ENCODE results near the gene SPARC.
"Not testable (repeated sequence)": the region's sequence is repeated elsewhere in the genome, so short reads cannot be mapped to it uniquely, and the experiment has no call there.

Gene SPARC, protein sequence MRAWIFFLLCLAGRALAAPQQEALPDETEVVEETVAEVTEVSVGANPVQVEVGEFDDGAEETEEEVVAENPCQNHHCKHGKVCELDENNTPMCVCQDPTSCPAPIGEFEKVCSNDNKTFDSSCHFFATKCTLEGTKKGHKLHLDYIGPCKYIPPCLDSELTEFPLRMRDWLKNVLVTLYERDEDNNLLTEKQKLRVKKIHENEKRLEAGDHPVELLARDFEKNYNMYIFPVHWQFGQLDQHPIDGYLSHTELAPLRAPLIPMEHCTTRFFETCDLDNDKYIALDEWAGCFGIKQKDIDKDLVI

DNA sequence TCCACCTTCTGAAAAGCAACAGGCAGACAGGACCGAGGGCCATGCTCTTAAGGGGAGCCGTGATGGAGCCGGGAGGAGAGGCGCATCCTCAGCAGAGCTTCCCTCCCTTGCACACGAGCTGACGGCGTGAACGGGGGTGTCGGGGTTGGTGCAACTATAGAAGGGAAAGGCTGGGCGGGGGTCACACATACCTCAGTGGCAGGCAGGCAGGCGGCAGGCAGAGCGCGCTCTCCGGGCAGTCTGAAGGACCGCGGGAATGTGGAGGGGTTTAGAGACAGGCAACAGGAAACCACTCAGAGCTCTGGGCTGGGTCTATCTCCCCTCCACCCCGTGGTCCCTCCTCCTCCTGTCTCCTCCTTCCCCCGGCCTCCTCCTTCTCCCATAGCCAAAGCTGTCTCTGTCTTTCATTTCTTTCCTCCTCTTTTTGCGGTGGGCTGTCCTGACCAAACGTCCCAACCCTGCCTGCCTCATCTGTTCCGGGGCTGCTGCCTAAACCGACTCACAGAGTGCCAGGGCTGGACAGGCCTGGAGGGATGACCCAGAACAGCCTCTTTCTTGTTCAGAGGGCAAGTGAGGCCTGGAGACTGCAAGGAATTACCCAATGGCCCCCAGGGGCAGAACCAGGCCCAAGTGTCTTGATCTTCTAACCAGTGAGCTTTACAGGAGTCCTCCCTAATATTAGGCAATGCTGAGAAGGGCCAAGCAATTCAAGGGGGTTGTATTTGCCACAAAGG, at the start of gene SPARC:
TSS of gene SPARC (minus strand) at position 242 of the 734 bp plus-strand sequence. CDS start 10,727 bp downstream, outside the sequence.
- DNase-seq: no peak

DNA sequence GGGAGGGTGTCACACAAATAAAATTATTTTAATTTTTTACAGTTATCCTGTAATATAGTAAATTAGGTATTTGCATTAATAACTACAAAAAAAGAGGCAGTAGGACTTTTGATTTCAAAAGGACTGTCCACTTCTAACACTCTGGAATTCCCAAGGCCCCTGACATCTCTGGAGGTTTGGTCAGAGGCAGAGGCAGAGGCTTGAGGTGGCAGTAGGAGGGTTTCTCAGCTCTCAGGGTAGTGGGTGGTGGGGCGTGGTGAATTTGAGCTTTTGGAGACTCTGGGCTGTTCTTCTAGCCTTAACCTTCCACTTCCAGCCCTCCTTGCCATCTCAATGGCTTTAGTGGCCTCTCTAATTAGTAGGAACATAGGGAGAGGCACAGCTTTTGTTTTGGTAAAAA, 48.9 kb upstream of the SPARC start:
- DNase-seq: no peak

DNA sequence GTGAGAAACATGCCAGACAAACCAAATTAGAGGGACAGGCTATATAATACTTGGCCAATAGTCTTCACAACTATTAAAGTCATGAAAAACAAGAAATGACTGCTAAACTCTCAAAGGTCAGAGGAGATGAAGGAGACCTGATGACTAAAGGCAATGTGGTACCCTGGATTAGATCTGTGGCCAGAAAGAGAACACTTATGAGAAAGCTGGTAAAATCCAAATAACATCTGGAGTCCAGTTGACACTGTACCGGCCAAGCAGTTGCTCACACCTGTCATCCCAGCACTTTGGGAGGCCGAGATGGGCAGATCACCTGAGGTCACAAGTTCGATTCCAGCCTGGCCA, 47.3 kb upstream of the SPARC start:
- no peak for DNase-seq

DNA sequence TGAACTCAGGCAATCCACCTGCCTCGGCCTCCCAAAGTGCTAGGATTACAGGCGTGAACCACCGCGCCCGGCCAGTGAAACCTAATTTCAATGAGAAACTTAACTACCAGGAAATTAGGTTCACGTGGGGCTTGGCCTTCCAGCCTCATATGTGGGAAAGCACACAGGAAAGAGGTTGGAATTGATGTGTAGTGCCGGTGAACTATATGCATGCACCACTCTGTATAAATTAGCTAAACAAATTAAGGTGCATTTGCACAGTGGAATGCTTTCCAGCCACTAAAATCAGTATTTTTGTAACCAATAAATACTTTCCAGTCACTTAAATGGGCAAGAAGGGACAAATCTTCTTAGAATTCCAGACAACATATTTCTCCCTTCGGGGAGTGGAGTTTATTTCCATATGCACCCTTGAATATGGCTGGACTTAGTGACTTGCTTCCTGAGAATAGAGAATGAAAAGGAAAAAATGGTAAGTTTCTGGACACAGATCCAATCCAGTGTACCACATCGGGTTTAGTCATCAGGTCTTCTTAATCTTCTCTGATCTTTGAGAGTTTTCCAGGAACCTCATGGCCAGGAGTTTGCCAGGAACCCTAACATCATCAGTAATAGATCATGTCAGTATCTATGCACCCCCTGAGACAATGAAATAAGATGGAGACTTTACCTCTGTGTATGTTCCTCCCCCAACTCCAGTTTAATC, 46.8 kb upstream of the SPARC start:
- no peak for DNase-seq

DNA sequence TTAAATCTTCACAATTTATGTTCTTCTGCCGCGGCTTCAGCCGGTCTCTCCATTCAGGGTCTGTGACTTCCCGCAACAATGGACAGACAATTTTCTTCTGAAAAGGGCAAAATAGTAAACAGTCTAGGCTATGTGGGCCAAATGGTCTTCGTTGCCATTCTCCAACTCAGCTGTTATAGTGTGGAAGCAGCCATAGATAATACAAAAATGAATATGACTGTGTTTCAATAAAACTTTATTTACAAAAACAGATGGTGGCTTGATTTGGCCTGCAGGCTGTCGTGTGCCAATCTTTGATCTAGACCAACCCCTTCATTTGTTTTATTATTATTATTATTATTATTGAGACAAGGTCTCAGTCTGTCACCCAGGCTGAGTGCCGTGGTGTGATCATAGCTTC, 43.7 kb upstream of the SPARC start:
- no peak for DNase-seq

DNA sequence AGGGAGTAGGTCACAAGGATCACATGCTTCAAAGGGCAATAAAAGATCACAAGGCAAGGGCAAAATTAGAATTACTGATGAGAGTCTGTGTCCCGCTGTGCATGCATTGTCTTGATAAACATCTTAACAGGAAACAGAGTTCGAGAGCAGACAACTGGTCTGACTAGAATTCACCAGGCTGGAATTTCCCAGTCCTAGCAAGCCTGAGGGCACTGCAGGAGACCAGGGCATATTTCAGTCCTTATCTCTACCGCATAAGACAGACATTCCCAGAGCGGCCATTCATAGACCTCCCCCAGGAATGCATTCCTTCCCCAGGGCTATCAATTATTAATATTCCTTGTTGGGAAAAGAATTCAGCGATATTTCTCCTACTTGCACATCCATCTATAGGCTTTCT, 42.9 kb upstream of the SPARC start:
- not testable (repeated sequence) for DNase-seq

DNA sequence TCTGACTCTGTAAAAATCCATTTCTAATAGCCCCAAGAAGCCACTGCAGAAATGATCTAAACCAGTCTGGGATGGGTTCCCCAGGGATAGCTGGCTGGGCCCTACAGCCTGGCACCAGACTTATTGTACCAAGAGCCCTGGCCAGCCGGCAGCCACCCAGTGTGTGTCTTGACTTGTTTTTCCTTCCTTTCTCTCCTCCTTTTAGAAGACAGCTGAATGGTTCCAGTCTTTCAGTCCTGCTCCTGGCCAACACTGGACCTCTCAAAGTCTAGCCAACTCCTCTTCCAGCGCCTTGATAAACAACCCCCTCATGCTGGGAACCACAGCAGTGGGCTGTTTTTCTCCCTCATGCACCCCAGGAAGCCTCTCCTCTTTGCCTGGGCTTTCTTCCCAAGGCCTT, 37.6 kb upstream of the SPARC start:
- no peak for DNase-seq

DNA sequence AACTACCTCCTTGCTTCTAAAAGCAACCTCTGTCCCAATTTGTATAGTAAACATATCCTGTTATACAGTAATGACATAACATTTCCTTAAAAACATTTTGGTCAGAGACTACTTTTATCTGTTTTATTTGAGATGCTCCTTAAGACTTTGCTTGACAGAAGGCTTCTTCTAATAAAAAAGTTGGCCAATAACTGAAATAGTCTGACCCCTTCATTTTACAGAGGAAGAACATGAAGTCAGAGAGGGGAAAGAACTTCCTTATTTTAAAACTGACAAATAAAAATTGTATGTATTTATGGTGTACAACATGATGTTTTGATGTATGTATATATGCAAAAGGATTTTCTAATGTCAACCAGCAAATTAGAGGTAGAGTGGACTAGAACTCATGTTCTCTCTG, 35.8 kb upstream of the SPARC start:
- no peak for DNase-seq

DNA sequence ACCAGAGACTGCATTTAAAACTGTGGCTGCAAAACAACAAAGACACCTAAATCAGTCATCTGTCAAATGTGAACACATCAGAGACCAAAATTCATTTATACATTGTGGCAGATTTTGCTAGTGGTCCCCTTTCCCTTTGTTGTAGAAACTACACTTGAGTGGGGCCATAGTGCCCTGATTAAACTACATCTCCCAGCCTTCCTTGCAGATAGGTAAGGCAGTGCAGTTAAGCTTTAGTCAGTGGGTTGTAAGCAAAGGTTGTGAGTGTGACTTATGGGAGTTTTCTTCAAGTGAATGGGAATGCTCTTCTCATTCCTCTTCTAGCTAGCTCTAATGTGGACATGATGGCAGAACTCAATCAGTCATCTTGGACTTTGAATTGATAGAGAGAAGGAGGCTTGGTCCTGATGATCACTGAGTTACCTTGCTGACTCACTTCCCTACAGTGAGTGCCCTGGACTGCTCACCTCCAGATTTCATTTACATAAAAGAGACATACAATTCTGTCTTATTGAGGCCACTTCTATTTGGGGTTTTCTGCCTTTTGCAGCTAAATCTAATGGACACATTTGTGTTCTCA, 35.2 kb upstream of the SPARC start:
- no peak for DNase-seq

DNA sequence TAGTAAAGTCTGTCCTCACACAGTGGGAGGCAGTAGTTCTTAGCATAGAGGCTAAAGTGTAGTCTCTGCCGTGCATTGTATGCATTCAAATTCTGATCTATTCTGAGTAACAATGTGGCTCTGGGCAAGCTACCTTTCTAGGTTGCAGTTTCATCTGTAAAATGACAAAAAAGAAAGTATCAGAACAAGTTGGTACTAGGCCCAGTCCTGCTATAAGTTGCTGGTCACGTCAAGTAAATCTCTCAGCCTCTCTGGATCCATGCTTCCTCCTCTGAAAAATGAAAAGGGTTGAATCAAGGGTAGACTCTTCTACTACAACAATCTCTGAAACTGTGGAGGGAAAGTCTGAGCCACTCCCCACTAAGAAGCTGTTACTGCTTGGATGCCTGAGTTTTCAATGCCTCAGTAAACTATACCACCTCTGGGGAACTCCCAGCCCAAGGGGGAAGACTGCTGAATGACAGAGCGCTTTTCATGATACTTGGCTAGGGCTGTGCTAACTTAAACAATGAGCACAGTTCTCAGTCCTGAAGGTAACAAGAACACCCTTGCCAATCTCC, 34.5 kb upstream of the SPARC start:
- no peak for DNase-seq

DNA sequence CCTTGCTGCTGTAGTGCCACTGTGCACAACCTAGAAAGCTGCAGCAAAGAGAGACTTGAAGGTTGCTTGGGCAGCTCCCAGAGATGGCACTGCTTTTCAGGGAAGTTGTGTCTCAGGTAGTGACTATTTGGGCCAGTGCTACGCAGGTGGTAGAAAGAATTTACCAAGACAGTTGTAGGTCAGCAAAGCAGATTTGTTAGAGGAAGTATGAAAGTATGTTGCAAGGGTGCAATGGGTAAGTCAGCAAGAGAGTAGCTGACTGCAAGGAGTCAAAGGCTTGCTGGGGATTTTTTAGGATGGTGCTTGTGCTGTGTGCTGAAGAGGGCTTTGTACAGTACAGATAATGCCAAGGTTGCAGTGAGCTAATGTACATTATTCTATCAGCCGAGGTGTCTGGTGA, 33.5 kb upstream of the SPARC start:
- no peak for DNase-seq

DNA sequence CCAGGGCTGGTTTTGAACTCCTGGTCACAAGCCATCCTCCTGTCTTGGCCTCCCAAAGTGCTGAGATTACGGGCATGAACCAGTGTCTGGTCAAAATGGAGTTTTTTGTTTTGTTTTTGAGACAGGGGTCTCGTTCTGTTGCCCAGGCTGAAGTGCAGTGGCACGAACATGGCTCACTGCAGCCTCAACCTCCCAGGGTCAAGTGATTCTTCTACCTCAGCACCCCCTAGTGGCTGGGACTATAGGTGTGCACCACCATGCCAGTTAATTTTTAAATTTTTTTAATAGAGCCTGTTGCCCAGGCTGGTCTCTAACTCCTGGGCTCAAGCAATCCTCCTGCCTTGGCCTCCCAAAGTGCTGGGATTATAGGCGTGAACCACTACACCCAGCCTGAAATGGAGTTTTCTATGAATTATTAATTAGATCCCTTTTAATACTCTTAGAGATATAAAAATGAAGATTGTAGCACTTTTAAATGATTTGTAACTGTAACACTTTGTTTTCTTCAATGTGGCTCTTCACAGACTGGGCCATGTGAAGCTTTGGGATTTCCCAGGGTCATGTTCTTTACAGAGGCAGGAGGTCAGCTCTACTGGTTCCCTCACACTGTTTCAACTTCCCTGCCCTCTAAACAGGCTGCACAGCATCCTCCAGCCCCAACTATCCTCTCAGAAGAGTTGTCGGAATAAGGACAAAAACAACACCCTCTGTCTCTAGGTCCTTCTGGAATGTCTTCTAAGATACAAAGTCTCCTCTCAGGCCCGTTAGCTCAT, 32.7 kb upstream of the SPARC start:
- no peak for DNase-seq

DNA sequence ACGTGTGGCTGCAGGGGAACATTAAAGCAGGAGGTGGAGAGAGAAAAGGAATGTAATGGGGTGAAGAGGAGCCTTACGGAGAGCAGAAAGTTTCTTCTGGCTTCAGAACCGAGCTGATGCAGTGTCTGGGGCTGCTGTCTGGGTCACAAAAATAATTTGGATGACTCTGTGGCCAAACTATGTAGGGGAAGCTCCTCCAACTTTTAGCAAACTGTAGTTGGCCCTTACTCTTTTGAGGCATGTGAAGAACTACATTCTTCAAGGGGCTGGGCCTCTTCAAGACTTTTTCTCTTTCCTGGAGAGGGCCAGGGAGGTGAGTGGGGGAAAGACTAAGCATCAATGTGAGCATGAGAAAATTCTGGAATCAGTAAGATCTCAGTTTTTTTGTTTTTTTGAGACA, 31.9 kb upstream of the SPARC start:
- no peak for DNase-seq

DNA sequence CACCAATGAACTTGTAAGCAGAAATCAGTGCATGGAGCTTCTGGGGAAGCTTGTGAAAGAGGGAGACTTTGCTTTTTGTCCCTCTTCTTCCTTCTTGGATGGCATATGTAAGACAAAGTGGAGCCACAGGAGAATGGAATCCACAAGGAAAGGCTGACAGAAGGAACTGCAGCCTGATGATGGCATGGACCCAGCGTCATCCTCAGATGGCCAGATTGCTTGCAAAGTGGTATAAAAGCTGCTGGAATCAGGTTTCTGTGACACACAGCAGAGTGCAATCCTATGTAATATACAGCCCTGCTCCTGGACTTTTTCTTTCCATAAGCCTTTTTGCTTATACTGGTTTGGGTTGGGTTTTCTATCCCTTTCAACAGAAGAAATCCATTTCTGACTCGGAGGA, 31.4 kb upstream of the SPARC start:
- DNase-seq: no peak

DNA sequence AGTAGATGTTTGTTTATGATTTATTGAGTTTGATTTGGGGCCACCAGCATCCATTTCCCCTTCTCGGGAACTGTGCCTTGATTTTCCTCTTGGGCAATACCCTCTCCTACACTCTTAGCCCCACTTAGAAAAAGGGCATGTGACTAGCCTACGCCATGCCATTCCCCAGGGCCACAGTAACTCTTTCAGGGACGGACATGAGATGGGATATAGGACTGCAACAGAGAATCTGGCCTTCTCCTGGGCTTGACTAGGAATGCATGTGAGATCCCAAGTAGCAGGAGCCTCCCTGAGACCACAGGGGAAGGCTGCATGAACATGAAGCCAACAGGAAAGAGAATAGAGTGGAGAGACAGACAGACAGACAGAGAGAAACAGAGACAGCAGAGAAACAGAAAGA, 30.7 kb upstream of the SPARC start:
- no peak for DNase-seq

DNA sequence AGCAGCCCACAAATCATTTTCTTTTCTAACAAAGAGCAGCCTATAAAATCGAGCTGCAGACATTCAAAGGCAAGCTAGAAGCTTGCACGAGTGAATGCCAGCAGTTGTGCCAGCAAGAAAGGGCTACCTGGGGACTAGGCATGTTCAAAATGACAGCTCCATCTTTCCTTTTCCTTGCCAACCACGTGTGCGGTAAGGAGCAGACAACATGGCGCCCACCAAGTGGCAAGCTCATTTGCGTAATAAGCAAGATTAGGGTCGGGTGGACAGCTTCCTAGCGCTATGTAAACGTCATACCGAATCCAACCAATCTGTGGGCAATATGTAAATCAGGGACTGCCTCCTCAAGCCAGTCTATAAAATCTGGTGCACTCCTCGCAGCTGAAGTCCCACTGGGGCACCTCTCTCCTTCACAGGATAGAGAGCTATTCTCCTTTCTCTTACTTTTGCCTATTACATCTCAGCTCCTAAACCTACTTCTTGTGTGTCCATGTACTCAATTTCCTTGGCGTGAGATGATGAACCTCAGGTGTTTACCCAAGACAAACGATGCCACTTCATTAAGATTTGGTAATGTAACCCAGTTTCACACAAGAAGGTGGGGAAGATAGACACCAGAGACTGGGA, 22.5 kb upstream of the SPARC start:
- DNase-seq: no peak

DNA sequence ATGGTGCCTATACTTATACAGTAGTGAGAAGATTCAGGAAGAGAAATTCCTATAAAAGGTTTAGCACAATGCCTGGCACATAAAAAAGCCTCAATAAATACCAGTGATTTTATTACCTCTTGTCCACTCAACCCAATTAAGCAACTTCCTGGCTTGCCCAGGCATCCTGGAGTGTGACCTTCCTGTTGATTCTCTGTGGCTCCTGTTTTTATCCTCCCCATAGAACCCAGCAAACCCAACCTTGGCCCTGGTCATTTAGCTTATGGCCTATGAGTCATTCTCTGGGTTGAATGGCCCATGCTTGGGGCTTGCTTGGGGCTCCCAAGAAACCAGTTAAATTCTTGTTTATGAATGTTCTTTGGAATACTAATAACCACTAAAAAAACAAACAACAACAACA, 21.4 kb upstream of the SPARC start:
- DNase-seq: no peak

DNA sequence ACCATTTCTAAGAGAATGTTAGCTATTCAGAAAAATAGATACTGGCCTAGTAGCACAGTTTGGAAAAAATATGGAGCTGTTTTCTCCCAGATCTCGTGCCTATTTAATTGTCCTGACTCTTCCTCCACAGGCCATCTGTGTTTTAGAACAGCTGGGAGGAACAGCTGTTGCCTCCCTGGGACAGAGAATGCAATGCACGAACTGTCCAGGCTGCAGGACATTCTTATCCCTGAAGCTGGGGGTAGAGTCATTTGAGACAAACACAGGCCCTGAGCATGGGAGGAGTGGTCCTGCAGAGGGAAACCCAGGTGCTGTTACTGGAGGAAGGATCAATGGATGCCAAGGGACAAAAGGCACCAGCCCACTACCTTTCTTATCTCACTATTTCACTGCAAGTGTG, 20.9 kb upstream of the SPARC start:
- no peak for DNase-seq

DNA sequence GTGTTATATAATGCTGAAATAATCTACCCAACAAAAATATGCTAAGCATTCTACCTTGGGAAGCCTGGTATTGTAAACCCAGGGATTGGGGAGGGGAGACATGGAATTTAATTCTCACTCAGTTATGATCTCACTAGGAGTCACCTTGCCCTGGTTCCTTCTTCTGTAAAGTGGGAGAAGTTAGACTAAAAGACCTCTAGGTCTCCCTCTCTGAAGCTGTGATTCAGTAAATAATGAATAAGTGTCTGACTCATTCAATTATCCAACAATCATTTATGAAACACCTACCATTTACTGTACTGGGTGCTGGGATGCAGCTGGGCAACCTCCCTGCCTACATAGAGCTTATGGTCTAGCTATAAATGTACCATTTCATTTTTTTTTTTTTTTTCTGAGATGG, 20.2 kb upstream of the SPARC start:
- DNase-seq: no peak

DNA sequence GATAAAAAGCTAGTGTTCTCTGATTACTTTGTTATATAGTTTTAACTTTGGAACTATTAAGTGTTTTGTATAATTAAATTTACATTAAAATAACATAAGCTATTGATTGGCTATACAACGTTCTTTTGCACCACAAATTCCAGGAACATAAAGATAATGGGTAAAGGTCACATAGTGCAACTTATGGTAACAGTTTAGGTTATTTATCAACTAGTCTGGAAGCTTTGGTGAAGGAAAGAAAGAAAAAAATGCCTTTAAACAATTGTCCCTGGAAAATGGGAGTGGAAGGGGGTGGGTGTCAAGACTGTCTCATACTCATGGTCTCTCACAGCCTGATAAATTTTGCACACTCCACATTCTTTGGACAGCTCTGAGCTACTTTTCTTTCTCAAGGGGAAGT, 17.1 kb upstream of the SPARC start:
- DNase-seq: no peak

DNA sequence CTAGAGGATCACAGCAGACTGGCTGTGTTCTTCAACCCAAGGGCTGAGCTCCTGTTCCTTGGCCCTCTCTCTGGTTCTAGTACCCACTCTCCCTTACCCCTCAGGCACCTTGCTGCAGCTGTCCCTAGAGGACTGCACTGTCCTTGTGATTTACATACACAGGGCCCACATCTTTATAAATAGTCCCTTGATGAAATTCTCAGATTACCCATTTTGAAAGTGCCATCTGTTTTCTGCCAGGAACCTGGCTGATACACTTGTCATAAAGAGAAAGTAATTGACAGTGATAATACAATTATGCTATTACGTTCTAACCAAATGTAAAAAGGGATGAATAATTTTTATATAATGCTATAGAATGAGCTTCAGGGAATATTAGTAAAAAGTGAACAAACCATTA, 16.5 kb upstream of the SPARC start:
- DNase-seq: no peak

DNA sequence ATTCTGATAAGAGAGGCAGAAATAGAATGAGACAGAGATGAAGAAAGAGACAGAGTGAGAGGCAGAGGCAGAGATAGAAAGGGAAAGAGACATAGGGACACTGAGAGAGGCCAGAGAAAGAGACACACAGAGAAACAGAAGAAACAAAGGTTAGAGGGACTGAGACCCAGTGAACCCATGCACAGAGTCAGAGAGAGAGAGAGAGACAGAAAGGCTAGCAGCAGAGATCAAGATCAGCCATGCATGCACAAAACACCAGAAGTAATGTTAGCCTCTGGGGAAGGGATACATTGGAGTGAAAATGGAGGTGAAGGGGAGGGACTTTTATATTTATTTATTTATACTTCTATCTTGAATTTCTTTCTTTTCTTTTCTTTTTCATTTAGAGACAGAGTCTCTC, 14.1 kb upstream of the SPARC start:
- DNase-seq: no peak

Measured in NCI-H2081 treated with DMSO at 0.1 percent for 48 hours (cell line).